NB4 (cell line): ENCODE data around the gene RUNX3.

Experiments
- MYC ChIP-seq: IDR thresholded peaks from 2 replicates; pipeline ENCODE4 v1.6.1; 2011; ENCODE audit warnings: low read depth, low read length
- POLR2A ChIP-seq: IDR thresholded peaks from 2 replicates; pipeline ENCODE4 v1.6.1; 2011; ENCODE audit warnings: mild to moderate bottlenecking; ENCODE audit not compliant: insufficient read length; ENCODE audit errors: extremely low read depth
- TF ChIP-seq, protein P1 (sequence below): IDR thresholded peaks from one replicate; pipeline ENCODE4 v1.5.1; 2012; ENCODE audit warnings: low read depth, low read length

DNA sequence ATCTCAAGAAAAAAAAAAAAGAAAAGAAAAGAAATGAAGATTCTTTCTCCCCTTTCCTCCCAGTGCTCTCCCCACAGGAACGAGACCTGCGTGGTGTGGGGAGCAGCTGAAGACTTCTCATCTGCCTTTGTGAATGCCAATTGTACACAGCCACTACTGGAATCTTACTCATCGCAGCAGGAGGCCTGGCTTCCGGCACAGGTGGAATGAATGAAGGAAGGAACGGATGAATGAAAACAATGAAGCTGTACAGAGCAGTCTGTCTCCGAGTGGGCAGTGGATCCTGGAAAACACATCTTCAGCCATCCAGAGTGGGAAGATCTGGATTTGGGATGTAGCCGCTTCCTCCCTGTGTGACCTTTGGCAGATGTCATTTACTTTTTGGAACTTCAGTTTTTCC lies 64.9 kb downstream of the RUNX3 start:
- TF ChIP-seq MYC = no peak
- TF ChIP-seq, protein P1, sequence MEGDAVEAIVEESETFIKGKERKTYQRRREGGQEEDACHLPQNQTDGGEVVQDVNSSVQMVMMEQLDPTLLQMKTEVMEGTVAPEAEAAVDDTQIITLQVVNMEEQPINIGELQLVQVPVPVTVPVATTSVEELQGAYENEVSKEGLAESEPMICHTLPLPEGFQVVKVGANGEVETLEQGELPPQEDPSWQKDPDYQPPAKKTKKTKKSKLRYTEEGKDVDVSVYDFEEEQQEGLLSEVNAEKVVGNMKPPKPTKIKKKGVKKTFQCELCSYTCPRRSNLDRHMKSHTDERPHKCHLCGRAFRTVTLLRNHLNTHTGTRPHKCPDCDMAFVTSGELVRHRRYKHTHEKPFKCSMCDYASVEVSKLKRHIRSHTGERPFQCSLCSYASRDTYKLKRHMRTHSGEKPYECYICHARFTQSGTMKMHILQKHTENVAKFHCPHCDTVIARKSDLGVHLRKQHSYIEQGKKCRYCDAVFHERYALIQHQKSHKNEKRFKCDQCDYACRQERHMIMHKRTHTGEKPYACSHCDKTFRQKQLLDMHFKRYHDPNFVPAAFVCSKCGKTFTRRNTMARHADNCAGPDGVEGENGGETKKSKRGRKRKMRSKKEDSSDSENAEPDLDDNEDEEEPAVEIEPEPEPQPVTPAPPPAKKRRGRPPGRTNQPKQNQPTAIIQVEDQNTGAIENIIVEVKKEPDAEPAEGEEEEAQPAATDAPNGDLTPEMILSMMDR = no peak
- TF ChIP-seq POLR2A = no peak
